ENCODE measurements around the gene TXLNB. TPM values are rescaled to one million over a fixed set of nuclear protein-coding genes. Genes with fewer than 3 reads are reported as not detected.
"Not testable (repeated sequence)": the region's sequence is repeated elsewhere in the genome, so short reads cannot be mapped to it uniquely, and the experiment has no call there.

Gene TXLNB
- total RNA-seq, 2 experiments from 2014 or later, result 7.9 to 12.4 TPM

- intact Hi-C loops (cut with micrococcal nuclease; ENCODE audit: unreplicated experiment), result loop anchor here (5.0 kb wide), 1 partner anchor 68 kb away; no protein-coding TSS in a partner anchor
- Histone ChIP-seq H4K20me1 (ENCODE audit: insufficient read depth, low read length) (no peaks in the 10 kb centered on the region), H3K9me3 (ENCODE audit: low read length) (peaks cover 11% of the 10 kb centered on the region; the same call in 1 of the 2 replicates), H3K4me1 (ENCODE audit: insufficient read depth, low read length, poor library complexity, severe bottlenecking) (peaks cover 58% of the 10 kb centered on the region), H3K27ac (ENCODE audit: low read depth, low read length, poor library complexity, severe bottlenecking) (no peak overlapping the region), H3K4me2 (ENCODE audit: low read length) (peak overlapping the region; percentile 23; the same call in 1 of the 2 replicates), H2AFZ (ENCODE audit: low read length) (no peak overlapping the region), H3K36me3 (ENCODE audit: insufficient read depth, low read length) (peaks cover 38% of the 10 kb centered on the region), H3K4me3 (ENCODE audit: low read depth, low read length, poor library complexity, severe bottlenecking) (no peak overlapping the region), H3K79me2 (ENCODE audit: insufficient read depth, low read depth, low read length) (peaks cover 35% of the 10 kb centered on the region; the same call in 1 of the 2 replicates), H3K9me2 (ENCODE audit: insufficient read depth, low read length) (no peaks in the 10 kb centered on the region)
- ChIA-PET POLR2A (interaction anchor here (0.6 to 4.1 kb wide), 4 partner anchors 8 to 42 kb away, joined by 3 to 36 read pairs (median 12); no protein-coding TSS in a partner anchor), CTCF (ENCODE audit: unreplicated experiment) (no interaction called here)
- no peak for TF ChIP-seq EZH2phosphoT487 (IDR thresholded peaks at IDR 0.05; ENCODE audit: borderline replicate concordance, low read depth, low read length)
- TF ChIP-seq, protein P1, sequence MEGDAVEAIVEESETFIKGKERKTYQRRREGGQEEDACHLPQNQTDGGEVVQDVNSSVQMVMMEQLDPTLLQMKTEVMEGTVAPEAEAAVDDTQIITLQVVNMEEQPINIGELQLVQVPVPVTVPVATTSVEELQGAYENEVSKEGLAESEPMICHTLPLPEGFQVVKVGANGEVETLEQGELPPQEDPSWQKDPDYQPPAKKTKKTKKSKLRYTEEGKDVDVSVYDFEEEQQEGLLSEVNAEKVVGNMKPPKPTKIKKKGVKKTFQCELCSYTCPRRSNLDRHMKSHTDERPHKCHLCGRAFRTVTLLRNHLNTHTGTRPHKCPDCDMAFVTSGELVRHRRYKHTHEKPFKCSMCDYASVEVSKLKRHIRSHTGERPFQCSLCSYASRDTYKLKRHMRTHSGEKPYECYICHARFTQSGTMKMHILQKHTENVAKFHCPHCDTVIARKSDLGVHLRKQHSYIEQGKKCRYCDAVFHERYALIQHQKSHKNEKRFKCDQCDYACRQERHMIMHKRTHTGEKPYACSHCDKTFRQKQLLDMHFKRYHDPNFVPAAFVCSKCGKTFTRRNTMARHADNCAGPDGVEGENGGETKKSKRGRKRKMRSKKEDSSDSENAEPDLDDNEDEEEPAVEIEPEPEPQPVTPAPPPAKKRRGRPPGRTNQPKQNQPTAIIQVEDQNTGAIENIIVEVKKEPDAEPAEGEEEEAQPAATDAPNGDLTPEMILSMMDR (conservative IDR thresholded peaks at IDR 0.05; ENCODE audit: low read length), result no peak
- BruUV-seq (replicated peaks), result no TSS peak
- no peak for DNase-seq (ENCODE audit: low spot score)
These were observed 2.3 kb upstream of the TXLNB start for GRCh38 chr6:139294090-139294489.

DNA sequence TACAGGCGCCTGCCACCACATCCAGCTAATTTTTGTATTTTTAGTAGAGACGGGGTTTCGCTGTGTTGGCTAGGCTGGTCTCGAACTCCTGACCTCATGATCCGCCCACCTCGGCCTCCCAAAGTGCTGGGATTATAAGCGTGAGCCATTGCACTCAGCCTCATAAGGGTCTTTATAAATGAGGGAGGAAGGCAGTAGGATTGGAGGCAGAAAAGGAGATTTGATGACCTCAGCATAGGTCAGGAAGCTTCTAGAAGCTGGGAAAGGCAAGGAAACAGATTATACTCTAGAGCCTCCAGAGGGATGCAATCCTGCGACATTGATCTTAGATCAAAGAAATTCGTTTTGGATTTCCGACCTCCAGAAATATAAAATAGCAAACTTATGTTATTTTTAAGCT is 1.4 kb upstream of the TXLNB start:
- peaks cover 43% of the 10 kb centered on the region for H3K36me3 ChIP-seq (ENCODE audit: insufficient read depth, low read length)
- H3K4me1 ChIP-seq (ENCODE audit: insufficient read depth, low read length, poor library complexity, severe bottlenecking), result peaks cover 64% of the 10 kb centered on the region
- H3K27ac ChIP-seq (ENCODE audit: low read depth, low read length, poor library complexity, severe bottlenecking); DNase-seq (ENCODE audit: low spot score); H3K4me2 ChIP-seq (ENCODE audit: low read length); H3K9me2 ChIP-seq (ENCODE audit: insufficient read depth, low read length); BruUV-seq (replicated peaks); H2AFZ ChIP-seq (ENCODE audit: low read length); H3K4me3 ChIP-seq (ENCODE audit: low read depth, low read length, poor library complexity, severe bottlenecking); CTCF ChIA-PET (ENCODE audit: unreplicated experiment); H4K20me1 ChIP-seq (ENCODE audit: insufficient read depth, low read length): not testable (repeated sequence)
- intact Hi-C loops (cut with micrococcal nuclease; ENCODE audit: unreplicated experiment), result loop anchor here (5.0 kb wide), 1 partner anchor 69 kb away; no protein-coding TSS in a partner anchor
- peaks cover 11% of the 10 kb centered on the region; the same call in 1 of the 2 replicates for H3K9me3 ChIP-seq (ENCODE audit: low read length)
- peaks cover 42% of the 10 kb centered on the region; the same call in 1 of the 2 replicates for H3K79me2 ChIP-seq (ENCODE audit: insufficient read depth, low read depth, low read length)
- POLR2A ChIA-PET, result interaction anchor here (1.9 to 4.6 kb wide), 6 partner anchors 9 to 82 kb away, joined by 8 to 42 read pairs (median 16); partner anchors contain the start of gene CITED2

DNA sequence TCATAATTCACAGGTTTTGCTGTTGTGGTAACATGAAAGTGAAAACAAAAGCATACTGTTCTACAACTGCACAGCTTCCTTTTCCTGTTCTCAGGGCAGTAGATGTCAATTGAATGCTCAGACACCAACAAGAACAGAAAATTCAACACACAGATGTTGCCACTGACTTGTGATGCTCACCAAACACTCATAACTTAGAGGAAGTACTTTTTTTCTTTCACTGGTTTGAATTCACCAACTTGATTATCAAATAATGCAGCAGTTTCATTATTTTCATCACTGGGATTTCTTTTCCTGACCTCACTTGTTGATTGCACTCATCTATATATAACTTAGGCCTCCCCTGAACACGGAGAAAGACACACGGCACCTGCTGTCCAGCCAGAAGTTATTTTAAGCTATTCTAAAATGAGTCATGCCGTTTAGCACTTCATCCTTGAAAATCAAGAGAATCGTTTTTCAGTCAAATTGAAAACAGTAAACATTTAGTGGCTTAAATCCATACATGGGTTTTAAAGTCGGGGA is 949 bp downstream of the TXLNB start:
- H3K4me2 ChIP-seq (ENCODE audit: low read length), result peak overlapping the region; percentile 91

More for the DNA sequence above, 949 bp downstream of the TXLNB start:
- no peak for TF ChIP-seq EZH2phosphoT487 (IDR thresholded peaks at IDR 0.05; ENCODE audit: borderline replicate concordance, low read depth, low read length)
- TF ChIP-seq, protein P1 (conservative IDR thresholded peaks at IDR 0.05; ENCODE audit: low read length), result no peak
- H2AFZ ChIP-seq (ENCODE audit: low read length), result peak overlapping the region; percentile 48; the same call in 1 of the 2 replicates
- CTCF ChIA-PET (ENCODE audit: unreplicated experiment), result interaction anchor here (1.3 kb wide), 1 partner anchor 21 kb away, joined by 3 read pairs; no protein-coding TSS in a partner anchor
- intact Hi-C loops (cut with micrococcal nuclease; ENCODE audit: unreplicated experiment), result loop anchor here (1.0 to 5.0 kb wide), 3 partner anchors 12 to 71 kb away; no protein-coding TSS in a partner anchor
- peak overlapping the region; percentile 97 for H3K27ac ChIP-seq (ENCODE audit: low read depth, low read length, poor library complexity, severe bottlenecking)
- H4K20me1 ChIP-seq (ENCODE audit: insufficient read depth, low read length), result no peaks in the 10 kb centered on the region
- BruUV-seq (replicated peaks), result TSS peak; percentile 22
- H3K9me2 ChIP-seq (ENCODE audit: insufficient read depth, low read length), result no peaks in the 10 kb centered on the region
- peaks cover 10% of the 10 kb centered on the region; the same call in 1 of the 2 replicates for H3K9me3 ChIP-seq (ENCODE audit: low read length)
- H3K4me3 ChIP-seq (ENCODE audit: low read depth, low read length, poor library complexity, severe bottlenecking), result peak overlapping the region; percentile 64
- peaks cover 41% of the 10 kb centered on the region for H3K36me3 ChIP-seq (ENCODE audit: insufficient read depth, low read length)
- POLR2A ChIA-PET, result interaction anchor here (0.5 to 4.6 kb wide), 16 partner anchors 10 to 84 kb away, joined by 3 to 42 read pairs (median 7); partner anchors contain the start of gene CITED2
- H3K79me2 ChIP-seq (ENCODE audit: insufficient read depth, low read depth, low read length), result peaks cover 48% of the 10 kb centered on the region; the same call in 1 of the 2 replicates
- peak; percentile 89 for DNase-seq (ENCODE audit: low spot score)
- H3K4me1 ChIP-seq (ENCODE audit: insufficient read depth, low read length, poor library complexity, severe bottlenecking), result peaks cover 80% of the 10 kb centered on the region

Measured in OCI-LY7 (cell line).